Lower lobe of right lung (tissue), 2 donors: ENCODE results near the gene WDR37. TPM values are rescaled to one million over a fixed set of nuclear protein-coding genes. Genes with fewer than 3 reads are reported as not detected.
A peak's percentile ranks its signal among the peaks of the same experiment; 100 is the strongest.
"Not testable (repeated sequence)": the region's sequence is repeated elsewhere in the genome, so short reads cannot be mapped to it uniquely, and the experiment has no call there.

Source experiments
- ATAC-seq, 2 donors: fragments of 200-7000 bp; cut with Tn5 transposase; one replicate each; pipeline ENCODE4 v1.9.1; 2020 to 2022; ENCODE audit warnings: mild to moderate bottlenecking in 2 of 2, moderate library complexity in 2 of 2
- DNase-seq: peaks from one replicate; pipeline ENCODE4 v3.0.0-alpha.2; 2020
- H3K27ac ChIP-seq: fragments of 200-600 bp; one replicate; pipeline ENCODE4 v1.8.0; 2022
- H3K27me3 ChIP-seq: fragments of 200-600 bp; one replicate; pipeline ENCODE4 v1.8.0; 2022; ENCODE audit warnings: low read depth
- H3K36me3 ChIP-seq: fragments of 200-600 bp; one replicate; pipeline ENCODE4 v1.8.0; 2022; ENCODE audit warnings: mild to moderate bottlenecking
- H3K4me1 ChIP-seq: fragments of 200-600 bp; one replicate; pipeline ENCODE4 v1.8.0; 2022
- H3K4me3 ChIP-seq: fragments of 200-600 bp; one replicate; pipeline ENCODE4 v1.8.0; 2022; ENCODE audit warnings: mild to moderate bottlenecking
- H3K9me3 ChIP-seq: fragments of 200-600 bp; one replicate; pipeline ENCODE4 v1.8.0; 2022
- intact Hi-C: fragments of 100-400 bp; cut with DNase I; formaldehyde crosslinking; loops from one replicate; pipeline ENCODE4 v1.11.0; 2022
- total RNA-seq: library from RNA; stranded (reverse); fragmentation: NEBNext Ultra II Directional; extraction: Animal tissue kit (Norgen Biotek cat#: 25700); gene quantifications from one replicate; pipeline ENCODE4 v1.2.1, GENCODE V29; 2021
- TF ChIP-seq, protein P1 (sequence below): fragments of 200-600 bp; IDR thresholded peaks from one replicate; pipeline ENCODE4 v1.8.0; 2022; ENCODE audit warnings: antibody characterized with exemption, mild to moderate bottlenecking
- donor health status: DM: no; HTN: yes; CAD: no; lungs with severe emphysema.

WDR37 gene
- total RNA-seq, 1 donor from 2014 or later: 22.0 TPM

DNA sequence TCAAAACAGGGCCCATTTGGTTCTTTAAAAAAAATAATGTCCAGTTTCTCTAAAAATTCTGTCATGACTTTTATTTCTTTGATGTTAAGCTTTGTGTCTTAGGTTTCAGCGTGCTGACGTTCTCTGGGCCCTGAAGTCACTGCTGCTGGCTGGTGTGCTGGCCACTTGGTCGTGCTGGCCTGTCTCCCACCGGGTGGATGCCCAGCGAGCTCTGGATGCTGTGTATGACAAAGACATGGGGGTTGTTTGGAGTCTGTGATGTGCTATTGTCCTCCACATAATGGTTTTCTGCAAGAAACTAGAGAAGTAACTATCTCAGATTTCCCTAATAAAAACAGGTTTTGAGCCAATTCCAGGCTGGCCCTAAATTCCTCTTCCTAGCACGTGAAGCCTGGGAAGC, 21.0 kb upstream of the WDR37 start:
- H3K4me3 ChIP-seq: no peak overlapping the region
- H3K4me1 ChIP-seq: no peaks in the 10 kb centered on the region
- no peak overlapping the region for H3K27ac ChIP-seq
- peaks cover 25% of the 10 kb centered on the region for H3K36me3 ChIP-seq
- intact Hi-C loops: no loop called here
- H3K9me3 ChIP-seq: no peaks in the 10 kb centered on the region
- H3K27me3 ChIP-seq: no peaks in the 10 kb centered on the region
- DNase-seq: no peak
- no peak for ATAC-seq
- TF ChIP-seq, protein P1, sequence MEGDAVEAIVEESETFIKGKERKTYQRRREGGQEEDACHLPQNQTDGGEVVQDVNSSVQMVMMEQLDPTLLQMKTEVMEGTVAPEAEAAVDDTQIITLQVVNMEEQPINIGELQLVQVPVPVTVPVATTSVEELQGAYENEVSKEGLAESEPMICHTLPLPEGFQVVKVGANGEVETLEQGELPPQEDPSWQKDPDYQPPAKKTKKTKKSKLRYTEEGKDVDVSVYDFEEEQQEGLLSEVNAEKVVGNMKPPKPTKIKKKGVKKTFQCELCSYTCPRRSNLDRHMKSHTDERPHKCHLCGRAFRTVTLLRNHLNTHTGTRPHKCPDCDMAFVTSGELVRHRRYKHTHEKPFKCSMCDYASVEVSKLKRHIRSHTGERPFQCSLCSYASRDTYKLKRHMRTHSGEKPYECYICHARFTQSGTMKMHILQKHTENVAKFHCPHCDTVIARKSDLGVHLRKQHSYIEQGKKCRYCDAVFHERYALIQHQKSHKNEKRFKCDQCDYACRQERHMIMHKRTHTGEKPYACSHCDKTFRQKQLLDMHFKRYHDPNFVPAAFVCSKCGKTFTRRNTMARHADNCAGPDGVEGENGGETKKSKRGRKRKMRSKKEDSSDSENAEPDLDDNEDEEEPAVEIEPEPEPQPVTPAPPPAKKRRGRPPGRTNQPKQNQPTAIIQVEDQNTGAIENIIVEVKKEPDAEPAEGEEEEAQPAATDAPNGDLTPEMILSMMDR: no peak

DNA sequence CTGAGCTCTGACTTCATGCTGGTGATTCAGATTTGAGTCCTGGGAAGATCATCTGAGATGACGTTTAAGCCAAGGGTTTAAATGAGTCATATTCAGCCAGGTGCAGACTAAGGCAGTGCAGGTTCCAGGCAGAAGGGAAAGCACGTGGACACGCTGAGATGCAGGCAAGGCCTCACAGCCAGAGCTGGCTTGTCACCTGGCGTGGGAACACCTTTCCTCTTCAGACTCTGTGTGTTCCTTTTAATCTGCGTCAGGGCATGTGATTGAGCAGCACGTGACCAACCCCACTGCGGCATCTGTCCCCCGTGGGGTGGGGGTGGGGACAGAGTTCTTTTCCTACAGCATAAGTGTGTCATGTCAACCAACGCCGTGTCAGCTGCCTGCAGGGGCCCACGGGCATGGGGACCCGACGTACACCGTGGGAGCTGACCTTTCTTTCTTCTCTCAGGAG, 19.8 kb upstream of the WDR37 start:
- H3K27me3 ChIP-seq: no peaks in the 10 kb centered on the region
- intact Hi-C loops: no loop called here
- H3K4me3 ChIP-seq: no peak overlapping the region
- no peaks in the 10 kb centered on the region for H3K4me1 ChIP-seq
- no peak for DNase-seq
- H3K9me3 ChIP-seq: no peaks in the 10 kb centered on the region
- peak in 1 of 2 donors; percentile 43 for ATAC-seq
- peaks cover 36% of the 10 kb centered on the region for H3K36me3 ChIP-seq
- no peak overlapping the region for H3K27ac ChIP-seq
- TF ChIP-seq, protein P1: no peak

DNA sequence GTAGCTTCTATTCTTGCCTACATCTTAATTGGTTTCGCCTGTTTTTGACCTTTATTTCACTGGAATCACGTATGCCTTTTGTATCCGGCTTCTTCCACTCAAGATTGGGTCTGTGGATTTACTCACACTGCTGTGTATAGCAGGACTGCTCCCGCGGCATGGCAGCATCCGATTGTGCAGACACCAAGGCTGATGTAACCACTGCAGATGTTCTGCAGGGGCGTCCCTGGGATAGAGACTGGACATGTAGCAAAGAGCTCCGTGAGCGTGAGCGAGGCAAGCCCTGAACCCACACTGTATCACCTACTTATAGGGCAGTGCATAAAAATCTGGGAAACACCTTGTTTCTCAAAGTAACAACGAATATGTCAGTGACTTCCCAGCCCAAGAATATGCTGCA, 19.1 kb upstream of the WDR37 start:
- DNase-seq (no peak), ATAC-seq (no peak)
- TF ChIP-seq, protein P1: no peak
- H3K27me3 ChIP-seq: no peaks in the 10 kb centered on the region
- H3K4me1 ChIP-seq: no peaks in the 10 kb centered on the region
- no peak overlapping the region for H3K27ac ChIP-seq
- peaks cover 44% of the 10 kb centered on the region for H3K36me3 ChIP-seq
- no peaks in the 10 kb centered on the region for H3K9me3 ChIP-seq
- no peak overlapping the region for H3K4me3 ChIP-seq
- intact Hi-C loops: no loop called here

DNA sequence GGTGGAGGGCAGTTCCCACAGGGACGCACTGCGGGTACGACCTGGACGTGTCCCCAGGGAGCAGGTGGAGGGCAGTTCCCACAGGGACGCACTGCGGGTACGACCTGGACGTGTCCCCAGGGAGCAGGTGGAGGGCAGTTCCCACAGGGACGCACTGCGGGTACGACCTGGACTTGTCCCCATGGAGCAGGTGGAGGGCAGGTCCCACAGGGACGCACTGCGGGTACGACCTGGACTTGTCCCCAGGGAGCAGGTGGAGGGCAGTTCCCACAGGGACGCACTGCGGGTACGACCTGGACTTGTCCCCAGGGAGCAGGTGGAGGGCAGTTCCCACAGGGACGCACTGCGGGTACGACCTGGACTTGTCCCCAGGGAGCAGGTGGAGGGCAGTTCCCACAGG, 17.4 kb upstream of the WDR37 start:
- DNase-seq, H3K4me3 ChIP-seq, H3K27ac ChIP-seq, H3K9me3 ChIP-seq, H3K4me1 ChIP-seq, ATAC-seq, intact Hi-C loops, H3K27me3 ChIP-seq: not testable (repeated sequence)
- peaks cover 60% of the 10 kb centered on the region for H3K36me3 ChIP-seq

DNA sequence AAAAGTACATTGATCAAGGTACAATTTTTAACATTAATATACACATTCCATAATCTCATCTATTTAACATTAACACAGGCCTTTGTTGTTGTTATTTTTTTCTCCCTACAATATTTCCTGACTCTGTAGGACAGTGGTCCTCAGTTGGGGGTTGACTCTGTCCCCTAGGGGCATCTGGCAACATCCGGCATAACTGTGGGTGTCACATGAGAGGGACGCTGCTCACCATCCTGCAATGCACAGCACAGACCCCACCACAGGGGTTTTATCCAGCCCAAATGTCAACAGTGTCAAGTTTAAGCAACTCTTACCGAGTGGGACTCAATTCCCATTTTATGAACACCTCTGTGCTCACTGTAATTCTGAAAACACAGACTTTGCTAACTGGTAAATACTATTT, 16.1 kb upstream of the WDR37 start:
- no peaks in the 10 kb centered on the region for H3K27me3 ChIP-seq
- H3K4me1 ChIP-seq: peaks cover 18% of the 10 kb centered on the region
- ATAC-seq: no peak
- intact Hi-C loops: no loop called here
- no peak overlapping the region for H3K27ac ChIP-seq
- DNase-seq: no peak
- TF ChIP-seq, protein P1: no peak
- H3K4me3 ChIP-seq: no peak overlapping the region
- H3K9me3 ChIP-seq: no peaks in the 10 kb centered on the region
- H3K36me3 ChIP-seq: peaks cover 65% of the 10 kb centered on the region

DNA sequence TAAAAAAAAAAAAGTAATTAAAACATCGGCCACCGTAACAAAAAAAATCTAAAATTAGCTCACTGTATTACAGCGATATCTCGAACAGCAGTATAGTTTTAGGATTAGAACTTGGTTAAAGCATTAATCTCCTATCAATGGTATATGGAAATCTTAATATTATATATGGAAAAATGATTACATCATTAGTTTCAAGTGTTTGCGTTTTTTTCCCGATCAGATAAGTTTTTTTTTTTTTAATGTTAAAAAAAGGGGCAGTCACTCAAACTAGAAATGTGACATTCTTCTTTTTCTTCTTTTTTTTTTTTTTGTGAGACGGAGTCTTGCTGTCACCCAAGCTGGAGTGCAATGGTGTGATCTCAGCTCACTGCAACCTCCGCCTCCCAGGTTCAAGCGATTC, 14.7 kb upstream of the WDR37 start:
- intact Hi-C loops: no loop called here
- Histone ChIP-seq H3K36me3 (peaks cover 65% of the 10 kb centered on the region), H3K27ac (no peak overlapping the region), H3K4me1 (peaks cover 27% of the 10 kb centered on the region), H3K4me3 (no peak overlapping the region), H3K27me3 (no peaks in the 10 kb centered on the region), H3K9me3 (no peaks in the 10 kb centered on the region)
- no peak for ATAC-seq
- TF ChIP-seq, protein P1: no peak
- no peak for DNase-seq
